ENCODE results near the gene CTRL. TPM values are rescaled to one million over a fixed set of nuclear protein-coding genes. Genes with fewer than 3 reads are reported as not detected.

Gene CTRL
- total and polyA plus RNA-seq, 2 donors (not counting 3 experiments of a cell fraction or from before 2014, with no cell fraction given): 1.0 to 1.1 TPM

DNA sequence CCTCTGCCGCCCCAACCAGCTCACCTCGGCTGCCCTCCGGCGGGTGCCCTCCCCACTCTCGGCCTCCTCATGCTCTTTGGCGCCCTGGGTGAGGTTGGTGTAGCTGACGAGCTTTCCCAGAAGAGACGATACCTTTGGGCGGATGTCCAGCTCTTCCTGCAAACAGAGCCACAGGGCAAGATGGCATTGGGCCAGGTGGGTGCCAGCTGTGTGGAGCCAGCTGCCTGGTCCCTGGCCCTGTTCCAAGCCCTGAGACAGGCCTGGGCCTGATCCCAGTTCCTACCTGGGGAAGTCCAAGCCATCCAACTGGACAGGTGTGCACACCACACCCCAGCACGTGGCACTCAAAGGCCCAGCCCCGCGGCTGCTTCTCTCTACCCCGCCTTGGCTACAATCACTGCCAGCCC, 29.9 kb upstream of the CTRL start:
- Histone ChIP-seq H4K20me1 (replicated peaks; ENCODE audit: control insufficient read depth, extremely low read depth, insufficient read depth, low read length) (no peaks in the 10 kb centered on the region), H2AFZ (ENCODE audit: low read depth, low read length) (no peak overlapping the region), H3K27ac (ENCODE audit: insufficient read depth, low read depth, low read length) (no peak overlapping the region), H3K4me3 (replicated peaks in 1 of 3; ENCODE audit: insufficient read depth in 1 of 3, low read depth in 1 of 3, low read length in 3 of 3) (no peak overlapping the region), H3K79me2 (ENCODE audit: control insufficient read depth, insufficient read depth, low read length) (peaks cover 36% of the 10 kb centered on the region), H3K9me1 (replicated peaks; ENCODE audit: control insufficient read depth, extremely low read depth, insufficient read depth, low read length) (no peaks in the 10 kb centered on the region), H3K4me2 (ENCODE audit: insufficient read depth, low read length) (no peak overlapping the region), H3K9me3 (replicated peaks; ENCODE audit: control insufficient read depth, insufficient read depth, low read length) (no peaks in the 10 kb centered on the region), H3K36me3 (ENCODE audit: control insufficient read depth in 2 of 2, extremely low read depth in 1 of 2, insufficient read depth in 2 of 2, low read length in 2 of 2) (peaks cover 12 to 50% of the 10 kb centered on the region in 2 experiments), H3K4me1 (ENCODE audit: control insufficient read depth, extremely low read depth, insufficient read depth, low read length) (peaks cover 7% of the 10 kb centered on the region), H3K9ac (replicated peaks; ENCODE audit: extremely low read depth, insufficient read depth, low read length) (no peak overlapping the region), H3K27me3 (ENCODE audit: control insufficient read depth in 2 of 2, insufficient read depth in 2 of 2, low read length in 2 of 2) (no peaks in the 10 kb centered on the region)
- FAIRE-seq: no peak
- DNase-seq (ENCODE audit: low read depth, low spot score): no peak
- intact Hi-C loops (cut with micrococcal nuclease): no loop called here
- ChIA-PET CTCF (interaction anchor here (2.7 kb wide), 1 partner anchor 79 kb away, joined by 8 read pairs; no protein-coding TSS in a partner anchor), POLR2A (no interaction called here)
- BruUV-seq (replicated peaks): no TSS peak
- dilution Hi-C loops (cut with MboI; ENCODE audit: extremely low pct_ligation_motif_present, low sequenced_read_pairs): no loop called here
- TF ChIP-seq, protein P1, sequence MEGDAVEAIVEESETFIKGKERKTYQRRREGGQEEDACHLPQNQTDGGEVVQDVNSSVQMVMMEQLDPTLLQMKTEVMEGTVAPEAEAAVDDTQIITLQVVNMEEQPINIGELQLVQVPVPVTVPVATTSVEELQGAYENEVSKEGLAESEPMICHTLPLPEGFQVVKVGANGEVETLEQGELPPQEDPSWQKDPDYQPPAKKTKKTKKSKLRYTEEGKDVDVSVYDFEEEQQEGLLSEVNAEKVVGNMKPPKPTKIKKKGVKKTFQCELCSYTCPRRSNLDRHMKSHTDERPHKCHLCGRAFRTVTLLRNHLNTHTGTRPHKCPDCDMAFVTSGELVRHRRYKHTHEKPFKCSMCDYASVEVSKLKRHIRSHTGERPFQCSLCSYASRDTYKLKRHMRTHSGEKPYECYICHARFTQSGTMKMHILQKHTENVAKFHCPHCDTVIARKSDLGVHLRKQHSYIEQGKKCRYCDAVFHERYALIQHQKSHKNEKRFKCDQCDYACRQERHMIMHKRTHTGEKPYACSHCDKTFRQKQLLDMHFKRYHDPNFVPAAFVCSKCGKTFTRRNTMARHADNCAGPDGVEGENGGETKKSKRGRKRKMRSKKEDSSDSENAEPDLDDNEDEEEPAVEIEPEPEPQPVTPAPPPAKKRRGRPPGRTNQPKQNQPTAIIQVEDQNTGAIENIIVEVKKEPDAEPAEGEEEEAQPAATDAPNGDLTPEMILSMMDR (IDR thresholded peaks at IDR 0.05; ENCODE audit: extremely low read depth in 1 of 2, insufficient read depth in 1 of 2, low read depth in 1 of 2, low read length in 2 of 2): no peak
- TF ChIP-seq FOS (IDR thresholded peaks at IDR 0.05; ENCODE audit: borderline replicate concordance, insufficient read depth, low read length) (no peak), GATA2 (IDR thresholded peaks at IDR 0.05; ENCODE audit: insufficient read depth, insufficient read length, low read depth, low read length) (no peak), EZH2 (IDR thresholded peaks at IDR 0.05; ENCODE audit: borderline replicate concordance, low read depth, low read length, severe bottlenecking) (no peak), JUN (IDR thresholded peaks at IDR 0.05; ENCODE audit: borderline replicate concordance, insufficient read depth, insufficient read length, low read depth) (no peak), MYC (IDR thresholded peaks at IDR 0.05; ENCODE audit: low read depth, low read length) (no peak), POLR2AphosphoS5 (IDR thresholded peaks at IDR 0.05; ENCODE audit: insufficient read depth, low read depth, low read length) (no peak), POLR2A (IDR thresholded peaks at IDR 0.05; ENCODE audit: low read depth, low read length) (no peak)
- TF ChIP-seq, protein P2, sequence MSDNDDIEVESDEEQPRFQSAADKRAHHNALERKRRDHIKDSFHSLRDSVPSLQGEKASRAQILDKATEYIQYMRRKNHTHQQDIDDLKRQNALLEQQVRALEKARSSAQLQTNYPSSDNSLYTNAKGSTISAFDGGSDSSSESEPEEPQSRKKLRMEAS (IDR thresholded peaks at IDR 0.05; ENCODE audit: insufficient read depth, insufficient read length): no peak

Measured in endothelial cell of umbilical vein (primary cell).